Neural crest cell (in vitro differentiated cells): Measurements from ENCODE around the gene DPM2. TPM values are rescaled to one million over a fixed set of nuclear protein-coding genes. Genes with fewer than 3 reads are reported as not detected.

Experiments
- DNase-seq: peaks from one replicate; pipeline ENCODE4 v3.0.0; 2021; ENCODE audit warnings: low read depth, mixed read lengths, low spot score
- H3K27ac Mint-ChIP-seq: one replicate; pipeline ENCODE4 v1.8.0; 2021; ENCODE audit warnings: mild to moderate bottlenecking, mixed read lengths; ENCODE audit not compliant: unreplicated experiment
- H3K27me3 Mint-ChIP-seq: 2 replicates; pipeline ENCODE4 v1.8.0; 2021; ENCODE audit warnings: low read depth, mild to moderate bottlenecking, mixed read lengths
- H3K36me3 Mint-ChIP-seq: 2 replicates; pipeline ENCODE4 v1.8.0; 2021; ENCODE audit warnings: low read depth, mild to moderate bottlenecking, mixed read lengths
- H3K4me1 Mint-ChIP-seq: 2 replicates; pipeline ENCODE4 v1.8.0; 2021; ENCODE audit warnings: mixed read lengths
- H3K4me3 Mint-ChIP-seq: one replicate; pipeline ENCODE4 v1.8.0; 2021; ENCODE audit warnings: mild to moderate bottlenecking, mixed read lengths
- H3K9me3 Mint-ChIP-seq: 2 replicates; pipeline ENCODE4 v1.8.0; 2021; ENCODE audit warnings: mixed read lengths
- total RNA-seq: library from RNA; stranded (reverse); gene quantifications from 2 replicates; pipeline ENCODE4 v1.2.1, GENCODE V29; 2021
- TF ChIP-seq, protein P1 (sequence below): fragments of 200-600 bp; sonication (generic); conservative IDR thresholded peaks from 2 replicates; pipeline ENCODE4 v1.5.0; 2021; ENCODE audit warnings: antibody characterized with exemption, mild to moderate bottlenecking

Gene DPM2
- total RNA-seq, 1 donor from 2014 or later: 52.2 TPM

DNA sequence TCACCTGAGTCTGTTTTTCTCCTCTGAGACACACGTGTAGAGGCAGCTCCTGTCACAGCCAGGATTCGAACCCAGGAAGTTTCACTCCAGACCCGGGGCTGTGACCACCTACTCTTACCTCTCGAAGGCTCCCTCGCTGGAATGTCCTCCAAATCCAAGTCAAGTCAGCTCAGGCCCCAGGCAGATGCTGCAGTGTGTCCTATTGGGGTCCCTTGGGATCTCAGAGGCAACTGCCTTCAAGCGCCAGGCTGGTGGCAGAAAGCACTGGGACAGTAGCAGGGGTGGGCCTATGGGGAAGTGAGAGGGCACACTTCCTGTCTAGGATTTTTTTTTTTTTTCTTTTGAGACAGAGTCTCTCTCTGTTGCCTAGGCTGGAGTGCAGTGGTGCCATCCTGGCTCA is 20.1 kb downstream of the DPM2 start:
- peak overlapping the region; percentile 9 for H3K4me3 Mint-ChIP-seq
- peaks cover 12% of the 10 kb centered on the region for H3K27me3 Mint-ChIP-seq
- H3K27ac Mint-ChIP-seq: no peak overlapping the region
- no peak for DNase-seq
- H3K9me3 Mint-ChIP-seq: no peaks in the 10 kb centered on the region
- TF ChIP-seq, protein P1, sequence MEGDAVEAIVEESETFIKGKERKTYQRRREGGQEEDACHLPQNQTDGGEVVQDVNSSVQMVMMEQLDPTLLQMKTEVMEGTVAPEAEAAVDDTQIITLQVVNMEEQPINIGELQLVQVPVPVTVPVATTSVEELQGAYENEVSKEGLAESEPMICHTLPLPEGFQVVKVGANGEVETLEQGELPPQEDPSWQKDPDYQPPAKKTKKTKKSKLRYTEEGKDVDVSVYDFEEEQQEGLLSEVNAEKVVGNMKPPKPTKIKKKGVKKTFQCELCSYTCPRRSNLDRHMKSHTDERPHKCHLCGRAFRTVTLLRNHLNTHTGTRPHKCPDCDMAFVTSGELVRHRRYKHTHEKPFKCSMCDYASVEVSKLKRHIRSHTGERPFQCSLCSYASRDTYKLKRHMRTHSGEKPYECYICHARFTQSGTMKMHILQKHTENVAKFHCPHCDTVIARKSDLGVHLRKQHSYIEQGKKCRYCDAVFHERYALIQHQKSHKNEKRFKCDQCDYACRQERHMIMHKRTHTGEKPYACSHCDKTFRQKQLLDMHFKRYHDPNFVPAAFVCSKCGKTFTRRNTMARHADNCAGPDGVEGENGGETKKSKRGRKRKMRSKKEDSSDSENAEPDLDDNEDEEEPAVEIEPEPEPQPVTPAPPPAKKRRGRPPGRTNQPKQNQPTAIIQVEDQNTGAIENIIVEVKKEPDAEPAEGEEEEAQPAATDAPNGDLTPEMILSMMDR: no peak
- H3K4me1 Mint-ChIP-seq: peaks cover 8% of the 10 kb centered on the region
- H3K36me3 Mint-ChIP-seq: no peaks in the 10 kb centered on the region

DNA sequence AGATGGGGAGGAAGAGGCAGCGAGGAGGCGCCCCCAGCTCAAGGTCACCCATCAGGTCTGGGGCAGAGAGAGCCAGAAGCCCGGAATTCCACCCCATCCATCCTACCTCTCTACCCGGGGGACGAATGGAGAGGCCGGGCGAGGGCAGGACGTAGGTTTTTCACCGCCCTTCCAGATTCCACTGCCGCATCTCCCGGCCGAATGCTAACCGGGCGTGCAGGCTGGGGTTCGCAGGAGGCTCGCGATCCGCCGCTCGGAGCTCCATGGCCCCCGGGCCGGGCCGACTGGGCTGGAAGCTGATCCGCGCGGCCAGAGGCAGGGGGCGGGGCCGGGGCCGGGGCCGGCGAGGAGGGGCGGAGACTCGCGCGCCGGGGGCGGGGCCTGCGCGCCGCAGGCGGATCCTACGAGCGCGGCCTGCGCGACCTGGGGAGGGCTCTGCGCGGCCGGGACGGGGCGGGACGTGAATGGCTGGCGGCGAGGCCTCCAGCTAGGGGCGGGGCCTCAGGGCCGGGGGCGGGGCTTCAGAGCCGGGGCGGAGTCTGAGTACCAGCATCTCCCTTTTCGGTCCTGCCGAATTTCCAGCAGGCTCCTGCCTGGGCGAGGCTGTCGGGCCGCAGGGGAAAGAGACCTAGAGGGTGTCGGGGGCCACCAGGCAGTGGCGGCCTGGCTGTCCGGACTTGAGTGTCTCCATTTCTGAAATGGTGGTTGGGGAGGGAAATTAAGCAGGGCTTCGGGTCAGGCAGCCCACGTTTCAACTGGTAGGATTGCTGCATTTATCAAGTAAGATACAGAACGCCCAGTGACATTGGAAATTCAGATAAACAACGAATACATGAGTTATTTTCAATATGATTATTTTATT is 20.7 kb downstream of the DPM2 start, which contains the start of gene ST6GALNAC4:
Gene ST6GALNAC4, minus strand, starts transcription at position 322 of the 862 bp plus-strand sequence. CDS start 622 bp downstream, outside the sequence.
- H3K9me3 Mint-ChIP-seq: no peaks in the 10 kb centered on the region
- peak within 1 kb of the TSS; percentile 80 for H3K4me3 Mint-ChIP-seq
- peaks cover 8% of the 10 kb centered on the region for H3K27me3 Mint-ChIP-seq
- peaks cover 8% of the 10 kb centered on the region for H3K4me1 Mint-ChIP-seq
- peak within 1 kb of the TSS; percentile 50 for H3K27ac Mint-ChIP-seq
- TF ChIP-seq, protein P1: no peak
- DNase-seq: peak; percentile 88
- H3K36me3 Mint-ChIP-seq: no peaks in the 10 kb centered on the region

DNA sequence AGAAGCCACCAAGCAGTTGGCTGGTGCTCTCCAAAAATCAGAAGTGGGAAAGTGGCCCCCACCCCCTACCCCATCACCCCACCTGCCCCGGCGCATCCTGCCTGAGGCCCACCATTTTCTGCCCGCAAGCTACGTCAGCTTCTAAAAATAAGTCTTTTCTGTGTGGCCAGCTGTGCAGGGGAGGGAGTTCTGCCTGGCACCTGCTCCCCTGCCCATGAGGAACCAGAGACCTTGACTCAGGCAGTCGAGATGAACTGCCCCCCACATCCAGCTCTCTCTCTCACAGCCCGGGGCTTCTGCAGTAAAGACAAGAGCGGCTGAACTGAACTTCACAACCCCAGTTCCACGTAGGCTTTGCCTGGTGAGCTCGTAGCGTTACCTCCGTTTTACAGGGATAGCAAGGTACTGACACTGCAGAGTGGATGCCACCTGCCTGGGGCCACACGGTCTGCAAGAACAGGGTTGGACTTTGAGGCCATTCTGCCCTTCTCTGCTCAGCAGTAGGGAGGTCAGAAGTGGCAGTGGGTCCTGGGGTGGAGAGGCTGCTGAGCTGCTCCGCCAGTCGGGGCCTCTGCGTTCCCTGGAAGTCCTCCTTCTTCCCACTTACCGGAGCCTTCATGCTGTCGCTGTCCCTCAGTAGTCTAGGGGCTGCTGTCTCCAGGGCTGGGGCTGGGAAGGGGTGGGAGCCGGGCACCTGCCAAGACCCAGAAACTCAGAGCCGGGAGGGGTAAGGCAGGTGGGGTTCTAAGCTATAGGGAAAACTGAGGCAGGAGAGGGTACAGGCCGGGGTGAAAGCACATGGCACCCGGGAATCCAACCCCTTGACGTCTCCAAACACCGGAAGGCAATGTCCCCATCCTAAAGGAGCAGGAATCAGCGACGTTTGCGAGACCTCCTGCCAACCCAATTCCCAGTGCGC is 21.6 kb downstream of the DPM2 start:
- Mint-ChIP-seq H3K27me3 (peaks cover 3% of the 10 kb centered on the region), H3K36me3 (peaks cover 2% of the 10 kb centered on the region), H3K4me3 (peak overlapping the region; percentile 80), H3K4me1 (peaks cover 8% of the 10 kb centered on the region), H3K9me3 (no peaks in the 10 kb centered on the region), H3K27ac (no peak overlapping the region)
- TF ChIP-seq, protein P1: no peak
- DNase-seq: no peak

DNA sequence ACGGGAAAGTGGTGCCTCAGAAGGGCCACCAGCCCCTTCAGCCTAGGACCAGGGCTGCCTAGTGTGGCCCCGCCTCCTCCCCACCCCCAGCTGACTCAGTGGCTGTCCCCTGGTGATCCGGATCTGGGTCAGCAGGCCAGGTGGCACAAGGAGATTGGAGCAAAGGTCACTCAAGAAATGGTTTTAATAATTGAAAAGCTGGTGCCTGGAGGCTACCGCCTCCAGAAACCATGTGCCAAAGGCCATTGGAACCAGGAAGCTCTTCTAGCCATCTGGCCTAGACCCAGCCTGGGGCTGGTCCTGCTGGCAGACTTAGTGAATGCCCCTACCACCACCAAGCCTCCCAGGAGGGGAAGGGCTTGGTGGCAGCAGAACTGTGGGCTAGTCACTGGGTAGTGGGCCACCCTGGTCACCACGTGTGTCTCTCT is 22.3 kb downstream of the DPM2 start:
- peaks cover 3% of the 10 kb centered on the region for H3K27me3 Mint-ChIP-seq
- DNase-seq: no peak
- H3K4me1 Mint-ChIP-seq: peaks cover 8% of the 10 kb centered on the region
- peak overlapping the region; percentile 34 for H3K4me3 Mint-ChIP-seq
- H3K36me3 Mint-ChIP-seq: peaks cover 5% of the 10 kb centered on the region
- H3K9me3 Mint-ChIP-seq: no peaks in the 10 kb centered on the region
- TF ChIP-seq, protein P1: no peak
- H3K27ac Mint-ChIP-seq: no peak overlapping the region

DNA sequence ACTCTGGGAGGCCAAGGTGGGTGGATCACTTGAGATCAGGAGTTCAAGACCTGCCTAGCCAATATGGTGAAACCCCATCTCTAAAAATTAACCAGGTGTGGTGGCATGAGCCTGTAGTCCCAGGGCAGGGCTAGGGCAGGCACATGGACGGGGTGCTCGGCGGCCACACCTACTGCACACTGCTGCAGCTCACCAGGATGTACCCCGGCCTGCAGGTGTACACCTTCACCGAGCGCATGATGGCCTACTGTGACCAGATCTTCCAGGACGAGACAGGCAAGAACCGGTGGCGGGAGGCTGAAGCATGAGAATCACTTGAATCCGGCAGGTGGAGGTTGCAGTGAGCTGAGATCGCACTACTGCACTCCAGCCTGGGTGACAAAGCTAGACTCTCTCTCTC is 24.0 kb downstream of the DPM2 start:
- Mint-ChIP-seq H3K36me3 (peaks cover 5% of the 10 kb centered on the region), H3K27me3 (no peaks in the 10 kb centered on the region), H3K4me3 (no peak overlapping the region), H3K4me1 (peaks cover 6% of the 10 kb centered on the region), H3K9me3 (no peaks in the 10 kb centered on the region), H3K27ac (no peak overlapping the region)
- TF ChIP-seq, protein P1: no peak
- no peak for DNase-seq
